Upper lobe of right lung (tissue), 1 donor: ENCODE results near the gene CSNK1E. TPM values are rescaled to one million over a fixed set of nuclear protein-coding genes. Genes with fewer than 3 reads are reported as not detected.
A peak's percentile ranks its signal among the peaks of the same experiment; 100 is the strongest.

ENCODE experiments used
- ATAC-seq: fragments of 200-7000 bp; cut with Tn5 transposase; one replicate; pipeline ENCODE4 v1.9.1; 2020; ENCODE audit warnings: mild to moderate bottlenecking, moderate library complexity
- DNase-seq: peaks from one replicate; pipeline ENCODE4 v3.0.0-alpha.2; 2020
- H3K27ac ChIP-seq: fragments of 200-600 bp; one replicate; pipeline ENCODE4 v1.8.0; 2022
- H3K27me3 ChIP-seq: fragments of 200-600 bp; one replicate; pipeline ENCODE4 v1.8.0; 2022; ENCODE audit warnings: mild to moderate bottlenecking
- H3K36me3 ChIP-seq: fragments of 200-600 bp; one replicate; pipeline ENCODE4 v1.8.0; 2022
- H3K4me1 ChIP-seq: fragments of 200-600 bp; one replicate; pipeline ENCODE4 v1.8.0; 2022
- H3K4me3 ChIP-seq: fragments of 200-600 bp; one replicate; pipeline ENCODE4 v1.8.0; 2022; ENCODE audit warnings: mild to moderate bottlenecking
- H3K9me3 ChIP-seq: fragments of 200-600 bp; one replicate; pipeline ENCODE4 v1.8.0; 2022
- CTCF ChIP-seq: fragments of 200-600 bp; IDR thresholded peaks from one replicate; pipeline ENCODE4 v1.8.0; 2022; ENCODE audit warnings: antibody characterized with exemption
- intact Hi-C: fragments of 100-400 bp; cut with DNase I; formaldehyde crosslinking; loops from one replicate; pipeline ENCODE4 v1.11.0; 2022
- total RNA-seq: library from RNA; stranded (reverse); fragmentation: NEBNext Ultra II Directional; extraction: Animal tissue kit (Norgen Biotek cat#: 25700); gene quantifications from one replicate; pipeline ENCODE4 v1.2.1, GENCODE V29; 2021
- donor health status: DM: no; HTN: yes; CAD: no; lungs with severe emphysema.

The CSNK1E gene
- total RNA-seq, 1 donor from 2014 or later, result 115 TPM

DNA sequence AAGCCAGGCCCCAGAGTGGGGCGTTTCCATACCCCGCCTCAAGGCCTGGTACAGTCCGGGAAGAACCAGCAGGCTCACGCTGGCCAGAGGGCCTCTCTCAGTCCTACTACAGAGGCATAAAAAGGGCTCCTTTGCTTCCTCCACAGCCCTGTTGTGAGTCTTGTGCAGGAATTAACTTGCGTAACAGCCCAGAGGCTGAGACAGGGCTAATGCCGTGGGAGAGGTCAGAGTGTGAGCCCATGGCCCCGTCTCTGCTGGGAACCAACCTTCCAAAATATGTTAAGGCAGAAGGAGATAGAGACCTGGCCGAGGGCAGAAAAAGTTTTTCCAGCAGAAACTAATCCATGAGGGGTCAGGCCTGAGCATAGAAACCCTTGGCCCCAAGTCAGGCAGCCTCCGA, 24.5 kb downstream of the CSNK1E start:
- no peak for TF ChIP-seq CTCF
- intact Hi-C loops, result no loop called here
- peak; percentile 6 for ATAC-seq
- no peak overlapping the region for H3K27ac ChIP-seq
- peaks cover 60% of the 10 kb centered on the region for H3K36me3 ChIP-seq
- no peaks in the 10 kb centered on the region for H3K9me3 ChIP-seq
- H3K4me1 ChIP-seq, result no peaks in the 10 kb centered on the region
- no peaks in the 10 kb centered on the region for H3K27me3 ChIP-seq
- DNase-seq, result no peak
- H3K4me3 ChIP-seq, result no peak overlapping the region

DNA sequence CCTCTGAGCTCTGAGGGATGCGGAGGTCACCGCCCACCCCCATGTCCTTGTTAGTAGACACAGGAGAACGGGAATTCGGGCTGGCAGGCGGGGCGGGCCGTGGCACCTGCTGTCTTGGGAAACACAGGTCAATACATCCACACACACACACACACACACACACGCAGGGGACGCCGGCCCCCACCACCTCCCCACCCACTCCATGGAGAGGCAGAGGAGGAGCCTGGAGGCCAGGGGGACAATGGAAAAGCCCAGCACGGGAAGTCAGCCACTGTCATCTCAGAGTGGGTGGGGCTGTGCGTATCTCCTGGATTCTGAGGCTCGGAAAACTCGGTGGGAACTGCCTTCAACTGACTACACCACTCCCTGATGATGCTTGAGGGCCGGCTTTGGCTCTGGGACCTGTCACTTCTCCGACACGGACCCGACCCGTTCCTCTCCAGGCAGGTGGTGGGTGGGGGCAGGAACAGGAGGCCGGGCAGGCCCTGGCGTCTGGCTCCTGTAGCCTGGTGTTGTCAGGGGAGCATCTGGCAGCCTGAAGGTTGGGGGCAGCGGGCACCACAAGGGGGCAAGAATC, 25.9 kb downstream of the CSNK1E start:
- no peak overlapping the region for H3K27ac ChIP-seq
- no peak overlapping the region for H3K4me3 ChIP-seq
- DNase-seq, result no peak
- no peaks in the 10 kb centered on the region for H3K9me3 ChIP-seq
- intact Hi-C loops, result no loop called here
- peaks cover 46% of the 10 kb centered on the region for H3K36me3 ChIP-seq
- no peaks in the 10 kb centered on the region for H3K27me3 ChIP-seq
- peak; percentile 5 for ATAC-seq
- H3K4me1 ChIP-seq, result no peaks in the 10 kb centered on the region
- TF ChIP-seq CTCF, result no peak

GRCh38 chr22:38290347-38290746, 26.9 kb downstream of the CSNK1E start:
- Histone ChIP-seq H3K27ac (no peak overlapping the region), H3K4me1 (no peaks in the 10 kb centered on the region)
- no peak for ATAC-seq

GRCh38 chr22:38289583-38290082, 27.6 kb downstream of the CSNK1E start:
- H3K4me1 ChIP-seq, result no peaks in the 10 kb centered on the region
- intact Hi-C loops, result no loop called here
- H3K4me3 ChIP-seq, result no peak overlapping the region
- no peak for TF ChIP-seq CTCF
- H3K9me3 ChIP-seq, result no peaks in the 10 kb centered on the region
- peaks cover 31% of the 10 kb centered on the region for H3K36me3 ChIP-seq
- no peaks in the 10 kb centered on the region for H3K27me3 ChIP-seq
- DNase-seq (peak; percentile 76), ATAC-seq (peak; percentile 83)
- peak overlapping the region; percentile 30 for H3K27ac ChIP-seq

More at GRCh38 chr22:38290347-38290746, 26.9 kb downstream of the CSNK1E start:
- intact Hi-C loops, result no loop called here
- TF ChIP-seq CTCF, result no peak
- Histone ChIP-seq H3K27me3 (no peaks in the 10 kb centered on the region), H3K36me3 (peaks cover 36% of the 10 kb centered on the region), H3K9me3 (no peaks in the 10 kb centered on the region), H3K4me3 (no peak overlapping the region)
- DNase-seq, result no peak

- H3K36me3 ChIP-seq, result peaks cover 6% of the 10 kb centered on the region
- intact Hi-C loops, result no loop called here
- TF ChIP-seq CTCF, result no peak
- no peak for DNase-seq
- no peaks in the 10 kb centered on the region for H3K27me3 ChIP-seq
- H3K9me3 ChIP-seq, result no peaks in the 10 kb centered on the region
- ATAC-seq, result peak; percentile 7
- no peak overlapping the region for H3K4me3 ChIP-seq
- no peak overlapping the region for H3K27ac ChIP-seq
- H3K4me1 ChIP-seq, result peaks cover 5% of the 10 kb centered on the region
Observed at GRCh38 chr22:38286915-38287669, 30.1 kb downstream of the CSNK1E start.
